ENCODE results near the gene GNA12. TPM values are rescaled to one million over a fixed set of nuclear protein-coding genes. Genes with fewer than 3 reads are reported as not detected.

GNA12 gene
- polyA plus RNA-seq, 1 of the 3 experiments (the other 2 are of a cell fraction): 64.8 TPM

- Histone ChIP-seq H3K9ac (no peak overlapping the region), H3K27me3 (ENCODE audit: insufficient read depth) (no peaks in the 10 kb centered on the region), H3K27ac (ENCODE audit: low read depth in 2 of 2, low read length in 1 of 2) (no peak overlapping the region), H3K9me3 (no peaks in the 10 kb centered on the region), H3F3A (replicated peaks; ENCODE audit: insufficient read depth) (peaks cover 19% of the 10 kb centered on the region), H3K4me2 (no peak overlapping the region), H3K79me2 (ENCODE audit: insufficient read depth) (peaks cover 90% of the 10 kb centered on the region), H3K36me3 (replicated peaks in 1 of 2; ENCODE audit: control insufficient read depth in 1 of 2, insufficient read depth in 2 of 2, low read length in 1 of 2) (no peaks in the 10 kb centered on the region), H3K9me2 (no peaks in the 10 kb centered on the region), H4K20me1 (ENCODE audit: insufficient read depth) (peaks cover 4% of the 10 kb centered on the region; the same call in 1 of the 2 replicates), H2AFZ (ENCODE audit: low read depth) (no peak overlapping the region), H3K4me3 (ENCODE audit: low read depth in 2 of 2, low read length in 1 of 2) (no peak overlapping the region), H3K4me1 (ENCODE audit: control insufficient read depth in 1 of 2, insufficient read depth in 2 of 2, low read depth in 1 of 2, low read length in 1 of 2) (peaks cover 9 to 10% of the 10 kb centered on the region in 2 experiments; a peak in 2 of 4 replicates)
- no peak for DNase-seq
- ChIA-PET CTCF (interaction anchor here (1.0 kb wide), 1 partner anchor 57 kb away, joined by 3 read pairs; no protein-coding TSS in a partner anchor), POLR2A (no interaction called here)
- 94% methylated on average over 2 of the region's 2 CpGs for WGBS (ENCODE audit: low lambda C conversion rate)
- TF ChIP-seq SIN3A (IDR thresholded peaks at IDR 0.05; ENCODE audit: borderline replicate concordance, low read depth, low read length): no peak
- no peak for TF ChIP-seq USF1 (IDR thresholded peaks at IDR 0.05; ENCODE audit: borderline replicate concordance, low read depth)
- TF ChIP-seq MAX (IDR thresholded peaks at IDR 0.05; ENCODE audit: low read depth): no peak
- TF ChIP-seq ZBTB33 (IDR thresholded peaks at IDR 0.05; ENCODE audit: borderline replicate concordance, low read depth): no peak
Measured at GRCh38 chr7:2826771-2827170, 17.3 kb downstream of the GNA12 start.

GRCh38 chr7:2825559-2826227, 18.4 kb downstream of the GNA12 start:
- ChIA-PET CTCF (interaction anchor here (1.2 to 1.7 kb wide), 2 partner anchors 40 to 65 kb away, joined by 3 to 4 read pairs; no protein-coding TSS in a partner anchor), POLR2A (no interaction called here)
- Histone ChIP-seq H3K27ac (ENCODE audit: low read depth in 2 of 2, low read length in 1 of 2) (no peak overlapping the region), H3K36me3 (replicated peaks in 1 of 2; ENCODE audit: control insufficient read depth in 1 of 2, insufficient read depth in 2 of 2, low read length in 1 of 2) (no peaks in the 10 kb centered on the region), H3K9me3 (no peaks in the 10 kb centered on the region), H3K4me2 (no peak overlapping the region), H4K20me1 (ENCODE audit: insufficient read depth) (peaks cover 4% of the 10 kb centered on the region), H3K27me3 (ENCODE audit: insufficient read depth) (no peaks in the 10 kb centered on the region), H2AFZ (ENCODE audit: low read depth) (no peak overlapping the region), H3F3A (replicated peaks; ENCODE audit: insufficient read depth) (peaks cover 30% of the 10 kb centered on the region), H3K9ac (no peak overlapping the region), H3K4me1 (ENCODE audit: control insufficient read depth in 1 of 2, insufficient read depth in 2 of 2, low read depth in 1 of 2, low read length in 1 of 2) (peaks cover 18 to 21% of the 10 kb centered on the region in 2 experiments; a peak in 3 of 4 replicates), H3K4me3 (ENCODE audit: low read depth in 2 of 2, low read length in 1 of 2) (no peak overlapping the region), H3K9me2 (no peaks in the 10 kb centered on the region), H3K79me2 (ENCODE audit: insufficient read depth) (peaks cover 85% of the 10 kb centered on the region)
- 96% methylated on average over 20 of the region's 20 CpGs for WGBS (ENCODE audit: low lambda C conversion rate)
- no peak for TF ChIP-seq EZH2phosphoT487 (IDR thresholded peaks at IDR 0.05; ENCODE audit: borderline replicate concordance, low read depth)
- no peak for TF ChIP-seq RFX5 (IDR thresholded peaks at IDR 0.05; ENCODE audit: low read length)
- TF ChIP-seq REST (IDR thresholded peaks at IDR 0.05; ENCODE audit: low read depth, low read length): no peak
- no peak for TF ChIP-seq ELF1 (IDR thresholded peaks at IDR 0.05)
- no peak for TF ChIP-seq GABPA (IDR thresholded peaks at IDR 0.05; ENCODE audit: low read depth)
- TF ChIP-seq FOXM1 (IDR thresholded peaks at IDR 0.05; ENCODE audit: low read depth): no peak
- no peak for TF ChIP-seq RAD21 (IDR thresholded peaks at IDR 0.05; ENCODE audit: low read length)
- no peak for TF ChIP-seq POLR2AphosphoS5 (IDR thresholded peaks at IDR 0.05; ENCODE audit: low read depth, low read length)
- no peak for TF ChIP-seq SMC3 (IDR thresholded peaks at IDR 0.05; ENCODE audit: low read depth, low read length)
- TF ChIP-seq FOXJ3 (CRISPR knock-in tag; IDR thresholded peaks at IDR 0.05): no peak
- DNase-seq: no peak
